Endodermal cell (in vitro differentiated cells): ENCODE measurements around the gene PFDN1. TPM values are rescaled to one million over a fixed set of nuclear protein-coding genes. Genes with fewer than 3 reads are reported as not detected.

ENCODE experiments used
- DNase-seq: peaks from one replicate; pipeline ENCODE4 v3.0.0-alpha.2; 2017
- H3K27ac ChIP-seq: 2 replicates; pipeline ENCODE4 v1.5.1; 2013; ENCODE audit warnings: mild to moderate bottlenecking, low read depth, low read length, moderate library complexity
- H3K27me3 ChIP-seq: 2 replicates; pipeline ENCODE4 v1.6.1; 2013; ENCODE audit warnings: mild to moderate bottlenecking, low read length, moderate library complexity; ENCODE audit not compliant: insufficient read depth, control insufficient read depth, poor library complexity, severe bottlenecking
- H3K36me3 ChIP-seq: 2 replicates; pipeline ENCODE4 v1.7.0; 2013; ENCODE audit warnings: mild to moderate bottlenecking, low read length, moderate library complexity; ENCODE audit not compliant: control insufficient read depth, insufficient read depth
- H3K4me1 ChIP-seq: one replicate; pipeline ENCODE4 v1.7.0; 2013; ENCODE audit warnings: low read length; ENCODE audit not compliant: control insufficient read depth, insufficient read depth
- H3K4me3 ChIP-seq: 2 replicates; pipeline ENCODE4 v1.5.1; 2013; ENCODE audit warnings: mild to moderate bottlenecking, low read length, moderate library complexity
- H3K9ac ChIP-seq: 2 replicates; pipeline ENCODE4 v1.6.1; 2013; ENCODE audit warnings: mild to moderate bottlenecking, low read length, moderate library complexity; ENCODE audit not compliant: poor library complexity, severe bottlenecking; ENCODE audit errors: extremely low read depth
- H3K9me3 ChIP-seq: 2 replicates; pipeline ENCODE4 v1.6.1; 2013; ENCODE audit warnings: mild to moderate bottlenecking, low read length, moderate library complexity; ENCODE audit not compliant: control insufficient read depth
- H3K27ac Mint-ChIP-seq: 2 replicates; pipeline ENCODE4 v1.8.0; 2020; ENCODE audit warnings: mixed read lengths
- H3K27me3 Mint-ChIP-seq: 2 replicates; pipeline ENCODE4 v1.8.0; 2021; ENCODE audit warnings: mild to moderate bottlenecking, mixed read lengths; ENCODE audit not compliant: insufficient read depth
- H3K36me3 Mint-ChIP-seq: 2 replicates; pipeline ENCODE4 v1.8.0; 2020; ENCODE audit warnings: low read depth, mixed read lengths
- H3K4me1 Mint-ChIP-seq: 2 replicates; pipeline ENCODE4 v1.8.0; 2020; ENCODE audit warnings: mixed read lengths
- H3K4me3 Mint-ChIP-seq: 2 replicates; pipeline ENCODE4 v1.8.0; 2020; ENCODE audit warnings: mild to moderate bottlenecking, moderate library complexity, mixed read lengths
- H3K9me3 Mint-ChIP-seq: 2 replicates; pipeline ENCODE4 v1.8.0; 2020; ENCODE audit warnings: mild to moderate bottlenecking, mixed read lengths
- WGBS, 2 experiments: methylation state at CpG; one replicate each; pipeline versions ENCODE4 v1.1.5 to v1.1.7; 2013; ENCODE audit warnings: missing lambda C conversion rate in 2 of 2, mixed read lengths in 1 of 2; ENCODE audit not compliant: insufficient coverage in 1 of 2, insufficient read length in 1 of 2; 5-methylcytosine and 5-hydroxymethylcytosine counted together
- total RNA-seq, 2 donors: library from RNA; stranded (reverse); fragmentation: NEBNext Ultra II Directional in 1 of 2; extraction: Animal tissue kit (Norgen Biotek cat#: 25700) in 1 of 2; gene quantifications; 2 replicates in 1 of 2; 3 replicates in 1 of 2; pipeline ENCODE4 v1.2.1, GENCODE V29; 2021
- TF ChIP-seq, protein P1 (sequence below): fragments of 200-600 bp; sonication (generic); conservative IDR thresholded peaks from 2 replicates; pipeline ENCODE4 v1.5.0; 2021; ENCODE audit warnings: antibody characterized with exemption, mild to moderate bottlenecking

The PFDN1 gene
- total RNA-seq, 2 donors from 2014 or later, result 62.9 to 64.4 TPM

DNA sequence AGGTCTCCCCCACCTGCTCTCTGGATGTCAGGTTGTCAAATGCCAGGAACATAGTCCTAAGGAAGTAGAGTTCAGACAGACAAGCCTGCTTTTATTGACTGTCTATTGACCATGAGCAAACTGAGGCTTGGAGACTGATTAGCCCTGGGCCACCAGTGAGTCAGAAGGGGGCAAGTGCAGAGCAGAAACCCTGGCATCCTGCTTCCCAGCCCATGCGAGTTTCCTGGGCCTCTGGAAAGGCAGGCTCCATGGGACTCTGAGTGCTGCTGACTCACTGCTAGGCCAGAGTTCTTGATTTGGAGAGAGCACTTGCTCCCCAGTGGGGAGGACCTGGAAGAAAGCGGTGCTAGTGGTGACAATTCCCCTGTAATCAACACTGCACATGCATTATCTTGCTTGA lies 46.3 kb upstream of the PFDN1 start:
- peaks cover 20% of the 10 kb centered on the region for H3K27me3 ChIP-seq
- no peaks in the 10 kb centered on the region for H3K36me3 Mint-ChIP-seq
- peaks cover 11% of the 10 kb centered on the region for H3K4me1 Mint-ChIP-seq
- no peak overlapping the region for H3K4me3 ChIP-seq
- H3K9ac ChIP-seq, result no peak overlapping the region
- H3K4me3 Mint-ChIP-seq, result no peak overlapping the region
- no peak overlapping the region for H3K27ac ChIP-seq
- TF ChIP-seq, protein P1, sequence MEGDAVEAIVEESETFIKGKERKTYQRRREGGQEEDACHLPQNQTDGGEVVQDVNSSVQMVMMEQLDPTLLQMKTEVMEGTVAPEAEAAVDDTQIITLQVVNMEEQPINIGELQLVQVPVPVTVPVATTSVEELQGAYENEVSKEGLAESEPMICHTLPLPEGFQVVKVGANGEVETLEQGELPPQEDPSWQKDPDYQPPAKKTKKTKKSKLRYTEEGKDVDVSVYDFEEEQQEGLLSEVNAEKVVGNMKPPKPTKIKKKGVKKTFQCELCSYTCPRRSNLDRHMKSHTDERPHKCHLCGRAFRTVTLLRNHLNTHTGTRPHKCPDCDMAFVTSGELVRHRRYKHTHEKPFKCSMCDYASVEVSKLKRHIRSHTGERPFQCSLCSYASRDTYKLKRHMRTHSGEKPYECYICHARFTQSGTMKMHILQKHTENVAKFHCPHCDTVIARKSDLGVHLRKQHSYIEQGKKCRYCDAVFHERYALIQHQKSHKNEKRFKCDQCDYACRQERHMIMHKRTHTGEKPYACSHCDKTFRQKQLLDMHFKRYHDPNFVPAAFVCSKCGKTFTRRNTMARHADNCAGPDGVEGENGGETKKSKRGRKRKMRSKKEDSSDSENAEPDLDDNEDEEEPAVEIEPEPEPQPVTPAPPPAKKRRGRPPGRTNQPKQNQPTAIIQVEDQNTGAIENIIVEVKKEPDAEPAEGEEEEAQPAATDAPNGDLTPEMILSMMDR, result no peak
- H3K27me3 Mint-ChIP-seq, result peaks cover 18% of the 10 kb centered on the region
- no peaks in the 10 kb centered on the region for H3K4me1 ChIP-seq
- no peak for DNase-seq
- 88 to 100% methylated on average over 2 of the region's 2 CpGs for WGBS, 2 experiments
- no peaks in the 10 kb centered on the region for H3K9me3 Mint-ChIP-seq
- no peaks in the 10 kb centered on the region for H3K36me3 ChIP-seq
- no peak overlapping the region for H3K27ac Mint-ChIP-seq
- H3K9me3 ChIP-seq, result no peaks in the 10 kb centered on the region

DNA sequence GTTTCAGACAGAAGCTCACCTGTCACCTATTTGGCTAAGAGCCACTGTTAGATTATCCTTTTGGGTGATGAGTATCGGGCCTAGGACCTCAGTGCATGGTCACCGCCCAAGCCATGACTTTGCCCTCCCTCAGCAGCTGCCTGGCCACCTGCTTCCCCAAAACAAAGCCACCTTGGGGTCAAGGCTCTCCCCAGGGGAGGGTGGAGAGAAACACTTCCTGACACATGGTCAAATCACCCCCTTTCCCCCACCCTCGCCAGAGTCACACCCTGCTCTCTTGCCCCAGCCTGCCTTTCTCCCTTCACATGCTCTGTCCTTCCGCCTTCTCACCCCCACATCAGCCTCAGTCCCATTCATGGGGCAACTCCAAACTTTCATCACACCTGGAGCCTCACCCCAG lies 45.2 kb upstream of the PFDN1 start:
- TF ChIP-seq, protein P1, result no peak
- no peak overlapping the region for H3K4me3 ChIP-seq
- H3K4me1 ChIP-seq, result no peaks in the 10 kb centered on the region
- DNase-seq, result no peak
- no peak overlapping the region for H3K27ac ChIP-seq
- H3K9me3 ChIP-seq, result no peaks in the 10 kb centered on the region
- peaks cover 18% of the 10 kb centered on the region for H3K27me3 Mint-ChIP-seq
- H3K36me3 ChIP-seq, result no peaks in the 10 kb centered on the region
- 85 to 100% methylated on average over 1 to 4 of the region's 4 CpGs for WGBS, 2 experiments
- H3K27me3 ChIP-seq, result peaks cover 20% of the 10 kb centered on the region
- no peak overlapping the region for H3K9ac ChIP-seq
- H3K36me3 Mint-ChIP-seq, result no peaks in the 10 kb centered on the region
- no peaks in the 10 kb centered on the region for H3K9me3 Mint-ChIP-seq
- H3K4me3 Mint-ChIP-seq, result no peak overlapping the region
- peaks cover 11% of the 10 kb centered on the region for H3K4me1 Mint-ChIP-seq
- no peak overlapping the region for H3K27ac Mint-ChIP-seq

DNA sequence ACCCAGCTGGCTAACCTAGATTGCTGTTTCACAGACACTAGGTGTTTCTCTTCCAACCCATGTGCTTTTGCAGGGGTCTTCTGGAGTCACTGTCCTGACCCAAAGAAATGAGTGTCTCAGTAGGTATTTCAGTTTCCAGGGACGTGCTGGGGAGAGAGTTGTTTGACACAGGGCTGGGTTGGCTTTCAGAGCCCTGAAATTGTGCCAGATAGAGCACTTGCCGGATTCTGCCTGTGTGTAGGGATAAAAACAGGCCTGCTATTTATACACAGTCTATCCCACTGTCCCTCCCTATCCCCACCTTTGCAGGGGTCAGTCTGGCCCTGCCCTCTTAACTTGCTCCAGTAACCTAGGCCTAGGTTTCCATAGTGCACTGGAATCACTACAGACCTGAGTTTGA lies 44.5 kb upstream of the PFDN1 start:
- Histone ChIP-seq H3K4me1 (no peaks in the 10 kb centered on the region), H3K9me3 (no peaks in the 10 kb centered on the region), H3K9ac (no peak overlapping the region), H3K4me3 (peak overlapping the region; percentile 77), H3K27me3 (peaks cover 20% of the 10 kb centered on the region), H3K36me3 (peaks cover under 1% of the 10 kb centered on the region), H3K27ac (no peak overlapping the region)
- Mint-ChIP-seq H3K9me3 (no peaks in the 10 kb centered on the region), H3K27ac (no peak overlapping the region), H3K27me3 (peaks cover 18% of the 10 kb centered on the region), H3K4me1 (peaks cover 11% of the 10 kb centered on the region), H3K4me3 (no peak overlapping the region), H3K36me3 (no peaks in the 10 kb centered on the region)
- 87% methylated on average over 2 of the region's 2 CpGs; no CpG with 5 or more reads in 1 of the 2 experiments for WGBS, 2 experiments
- TF ChIP-seq, protein P1, result no peak
- DNase-seq, result no peak
